HepG2 (cell line): Measurements from ENCODE around the gene VPREB3. TPM values are rescaled to one million over a fixed set of nuclear protein-coding genes. Genes with fewer than 3 reads are reported as not detected.

Experiments
- ATAC-seq: fragments of 200-7000 bp; cut with Tn5 transposase; 3 replicates; pipeline ENCODE4 v1.9.1; 2020; ENCODE audit warnings: mild to moderate bottlenecking, moderate library complexity
- BruUV-seq: library from RNA; stranded (reverse); fragments of 400-500 nt; replicated peaks from 2 replicates; lab custom pipeline; 2021; lab: Mats Ljungman, UMichigan
- CTCF ChIA-PET: fragments of 300-600 bp; formaldehyde crosslinking; extraction: SDS; loops from one replicate; lab custom pipeline; 2021; ENCODE audit warnings: low total read pairs, inconsistent platforms, low intra/inter-chr PET ratio; lab: Yijun Ruan, JAX
- POLR2A ChIA-PET: fragments of 350-600 bp; sonication (Branson Sonifier 250); formaldehyde crosslinking; loops from one replicate; lab custom pipeline; 2020; ENCODE audit warnings: antibody characterized with exemption, inconsistent platforms; lab: Yijun Ruan, JAX
- DNase-seq: peaks from one replicate; pipeline ENCODE4 v3.0.0-alpha.2; 2015; ENCODE audit warnings: low spot score
- FAIRE-seq: peaks from 3 replicates; lab custom pipeline; 2011; peaks lifted over from hg19 to GRCh38; lab: Jason Lieb, UNC
- H2AFZ ChIP-seq: one replicate; pipeline ENCODE4 v1.6.1; 2011; ENCODE audit warnings: low read length, inconsistent platforms
- H3K27ac ChIP-seq: fragments of 300-600 bp; 3 replicates; pipeline ENCODE4 v1.8.0; 2011; ENCODE audit warnings: mixed run types, mild to moderate bottlenecking, mixed read lengths, low read length, inconsistent platforms; ENCODE audit not compliant: insufficient read depth; ENCODE audit errors: extremely low read length
- H3K27me3 ChIP-seq, 2 experiments: fragments of 200-600 bp in 1 of 2; 2 replicates in 1 of 2; 3 replicates in 1 of 2; pipeline versions ENCODE4 v1.6.0 to v1.8.0; 2011; ENCODE audit warnings: low read length in 2 of 2, mild to moderate bottlenecking in 2 of 2, moderate library complexity in 2 of 2, inconsistent platforms in 1 of 2; ENCODE audit not compliant: insufficient read depth in 2 of 2, control insufficient read depth in 1 of 2
- H3K36me3 ChIP-seq, 2 experiments: fragments of 200-600 bp in 1 of 2; replicated peaks in 1 of 2; 2 replicates in 1 of 2; 3 replicates in 1 of 2; pipeline versions ENCODE4 v1.5.1 to v1.8.0; 2011; ENCODE audit warnings: low read length in 2 of 2, inconsistent platforms in 1 of 2; ENCODE audit not compliant: insufficient read depth in 2 of 2, control insufficient read depth in 1 of 2
- H3K4me1 ChIP-seq: 2 replicates; pipeline ENCODE4 v1.5.1; 2012; ENCODE audit warnings: low read length, inconsistent platforms; ENCODE audit not compliant: insufficient read depth
- H3K4me2 ChIP-seq: 2 replicates; pipeline ENCODE4 v1.6.0; 2011; ENCODE audit warnings: low read depth, low read length, inconsistent platforms
- H3K4me3 ChIP-seq, 3 experiments: fragments of 200-600 bp in 1 of 3; sonication (generic), shearing (Covaris generic) in 1 of 3; replicated peaks in 1 of 3; 2 replicates each; pipeline ENCODE4 v1.5.1; 2011 to 2016; ENCODE audit warnings: low read length in 3 of 3, inconsistent platforms in 2 of 3, low read depth in 2 of 3, mild to moderate bottlenecking in 2 of 3, control low read depth in 1 of 3, mixed read lengths in 1 of 3; ENCODE audit not compliant: insufficient read depth in 1 of 3
- H3K79me2 ChIP-seq: one replicate; pipeline ENCODE4 v1.6.1; 2011; ENCODE audit warnings: low read length, inconsistent platforms; ENCODE audit not compliant: insufficient read depth
- H3K9ac ChIP-seq: 2 replicates; pipeline ENCODE4 v1.6.0; 2011; ENCODE audit warnings: mild to moderate bottlenecking, low read depth, low read length, inconsistent platforms; ENCODE audit not compliant: insufficient read depth
- H3K9me3 ChIP-seq: 2 replicates; pipeline ENCODE4 v1.5.1; 2012; ENCODE audit warnings: mild to moderate bottlenecking, low read length
- H4K20me1 ChIP-seq: 2 replicates; pipeline ENCODE4 v1.6.0; 2011; ENCODE audit warnings: inconsistent platforms, mild to moderate bottlenecking, low read length, moderate library complexity; ENCODE audit not compliant: insufficient read depth
- ARNTL ChIP-seq: sonication (generic); formaldehyde crosslinking; IDR thresholded peaks from 2 replicates; pipeline ENCODE4 v1.4.0; 2020; ENCODE audit warnings: mild to moderate bottlenecking, missing genetic modification reagents
- CBX2 ChIP-seq, 2 experiments: fragments of 200-600 bp in 1 of 2; sonication (generic); formaldehyde crosslinking in 1 of 2; IDR thresholded peaks; 2 replicates each; pipeline versions ENCODE4 v1.7.0 to v1.8.1; 2018 to 2022; ENCODE audit warnings: low read depth in 2 of 2, low read length in 1 of 2, mild to moderate bottlenecking in 1 of 2, missing genetic modification reagents in 1 of 2
- CHD4 ChIP-seq: fragments of 200-600 bp; sonication (generic); IDR thresholded peaks from 2 replicates; pipeline ENCODE4 v1.7.0; 2017; ENCODE audit warnings: mild to moderate bottlenecking, low read length, borderline replicate concordance
- FOXA1 ChIP-seq, 2 experiments: fragments of 450-650 bp in 1 of 2; sonication (generic) in 1 of 2; formaldehyde crosslinking in 1 of 2; IDR thresholded peaks; 2 replicates each; pipeline versions ENCODE4 v1.4.0 to v1.6.1; 2016 to 2020; ENCODE audit warnings: missing genetic modification reagents in 1 of 2
- FOXO1 ChIP-seq: sonication (generic); formaldehyde crosslinking; IDR thresholded peaks from 2 replicates; pipeline ENCODE4 v1.4.0; 2020; ENCODE audit warnings: missing genetic modification reagents
- GMEB2 ChIP-seq: IDR thresholded peaks from 2 replicates; pipeline ENCODE4 v1.6.1; 2016; ENCODE audit warnings: missing biosample characterization, missing genetic modification reagents, low read depth
- GPN1 ChIP-seq: sonication (generic); formaldehyde crosslinking; IDR thresholded peaks from 2 replicates; pipeline ENCODE4 v1.5.1; 2020; ENCODE audit warnings: missing genetic modification reagents, borderline replicate concordance
- HIVEP1 ChIP-seq: sonication (generic); formaldehyde crosslinking; IDR thresholded peaks from 2 replicates; pipeline ENCODE4 v1.4.0; 2020; ENCODE audit warnings: mild to moderate bottlenecking, missing genetic modification reagents
- NCOA1 ChIP-seq: sonication (generic); formaldehyde crosslinking; IDR thresholded peaks from 2 replicates; pipeline ENCODE4 v1.9.0; 2021; ENCODE audit warnings: missing genetic modification reagents
- RAD51 ChIP-seq: fragments of 450-650 bp; IDR thresholded peaks from 2 replicates; pipeline ENCODE4 v1.6.1; 2016; ENCODE audit warnings: borderline replicate concordance
- SMYD3 ChIP-seq: sonication (generic); formaldehyde crosslinking; IDR thresholded peaks from 2 replicates; pipeline ENCODE4 v1.8.1; 2023; ENCODE audit warnings: mild to moderate bottlenecking, missing genetic modification reagents
- TEAD3 ChIP-seq: optimal IDR thresholded peaks from 2 replicates; pipeline ENCODE3; 2016; ENCODE audit warnings: borderline replicate concordance
- ZBTB38 ChIP-seq: sonication (generic); formaldehyde crosslinking; IDR thresholded peaks from 2 replicates; pipeline ENCODE4 v1.5.1; 2020; ENCODE audit warnings: mild to moderate bottlenecking, missing genetic modification reagents
- ZFP36L1 ChIP-seq: sonication (generic); formaldehyde crosslinking; IDR thresholded peaks from 2 replicates; pipeline ENCODE4 v1.8.0; 2022; ENCODE audit warnings: mild to moderate bottlenecking, missing genetic modification reagents, moderate library complexity
- ZNF160 ChIP-seq: sonication (generic); formaldehyde crosslinking; IDR thresholded peaks from 2 replicates; pipeline ENCODE4 v1.8.0; 2022; ENCODE audit warnings: mild to moderate bottlenecking, inconsistent platforms, missing genetic modification reagents
- ZNF337 ChIP-seq: sonication (generic); formaldehyde crosslinking; IDR thresholded peaks from 2 replicates; pipeline ENCODE4 v1.5.1; 2020; ENCODE audit warnings: missing genetic modification reagents, low read depth, mild to moderate bottlenecking, borderline replicate concordance
- ZNF460 ChIP-seq: sonication (generic); formaldehyde crosslinking; IDR thresholded peaks from 2 replicates; pipeline ENCODE4 v1.5.1; 2020; ENCODE audit warnings: missing genetic modification reagents, mild to moderate bottlenecking, borderline replicate concordance
- ZNF484 ChIP-seq: sonication (generic); formaldehyde crosslinking; IDR thresholded peaks from 2 replicates; pipeline ENCODE4 v1.5.1; 2020; ENCODE audit warnings: mild to moderate bottlenecking, low read depth, missing genetic modification reagents, borderline replicate concordance
- ZNF619 ChIP-seq: sonication (generic); formaldehyde crosslinking; IDR thresholded peaks from 2 replicates; pipeline ENCODE4 v1.4.0; 2020; ENCODE audit warnings: mild to moderate bottlenecking, missing genetic modification reagents
- WGBS: methylation state at CpG from one replicate; pipeline ENCODE4 v1.1.6; 2017; ENCODE audit warnings: low lambda C conversion rate; 5-methylcytosine and 5-hydroxymethylcytosine counted together
- in situ Hi-C: cut with HindIII; loops from 2 replicates; pipeline ENCODE4 v1.10.0; 2017; ENCODE audit warnings: low pct_unique_long_range_greater_than_20kb; ENCODE audit not compliant: extremely low pct_ligation_motif_present
- intact Hi-C: fragments of 100-400 bp; cut with micrococcal nuclease; formaldehyde crosslinking; loops from one replicate; pipeline ENCODE4 v1.10.0; 2022; ENCODE audit not compliant: unreplicated experiment
- polyA plus RNA-seq, 8 experiments: library from polyadenylated mRNA; depleted of rRNA in 3 of 8; stranded (reverse) in 7 of 8; unstranded in 1 of 8; fragments of >200 nt; fragmentation: Illumina TruSeq in 4 of 8; extraction: Trizol in 4 of 8; gene quantifications; 2 replicates each; pipeline versions ENCODE4 v1.2.1 to v1.2.3, GENCODE V29; 2011 to 2016; ENCODE audit warnings: low read depth in 4 of 8, missing spikeins in 1 of 8, mixed read lengths in 1 of 8; ENCODE audit not compliant: insufficient read depth in 1 of 8
- total RNA-seq, 5 experiments: library from RNA; depleted of rRNA; stranded (reverse); fragments of >200 nt; fragmentation: Illumina TruSeq; extraction: Trizol; gene quantifications; 2 replicates each; pipeline ENCODE4 v1.2.3, GENCODE V29; 2016; ENCODE audit warnings: low read depth in 1 of 5

Gene VPREB3
- total and polyA plus RNA-seq, 2 of the 13 experiments (the other 11 are each of a cell fraction or from before 2014, with no cell fraction given): 0.22 TPM; not detected in 1

GRCh38 chr22:23716811-23717801 lies 37.1 kb downstream of the VPREB3 start (continued):
- TF ChIP-seq CBX2 (IDR thresholded peaks at IDR 0.05; ENCODE audit: low read depth, low read length) (no peak), CBX2 (CRISPR knock-in tag; IDR thresholded peaks at IDR 0.05; ENCODE audit: low read depth) (0 out of 2 replicates have a peak, but pooled peaks have one; percentile 23), TEAD3 (CRISPR knock-in tag) (peak; percentile 43), ZFP36L1 (CRISPR knock-in tag) (peak; percentile 69; the same call in 1 of the 2 replicates), GPN1 (CRISPR knock-in tag) (no peak), NCOA1 (CRISPR knock-in tag) (0 out of 2 replicates have a peak, but pooled peaks have one; percentile 9), ARNTL (CRISPR knock-in tag) (peak; percentile 66; the same call in 1 of the 2 replicates)
- TF ChIP-seq, all 625 proteins: peak for 301

- in situ Hi-C loops (no loop called here), intact Hi-C loops (no loop called here)
- CTCF ChIA-PET: no interaction called here
Observed at GRCh38 chr22:23715806-23716375, 38.3 kb downstream of the VPREB3 start.

More at GRCh38 chr22:23715806-23716375, 38.3 kb downstream of the VPREB3 start:
- no TSS peak for BruUV-seq
- WGBS: 81% methylated on average over 18 of the region's 18 CpGs
- FAIRE-seq: no peak
- H3K79me2 ChIP-seq: peaks cover 6% of the 10 kb centered on the region
- H4K20me1 ChIP-seq: no peaks in the 10 kb centered on the region
- H3K9me3 ChIP-seq: no peaks in the 10 kb centered on the region
- H3K36me3 ChIP-seq: peaks cover 2 to 24% of the 10 kb centered on the region in 2 experiments; a peak in 4 of 5 replicates
- TF ChIP-seq ZNF337 (CRISPR knock-in tag) (no peak), SMYD3 (CRISPR knock-in tag) (no peak), ZBTB38 (0 out of 2 replicates have a peak, but pooled peaks have one; percentile 16), ZNF460 (no peak), ZNF619 (CRISPR knock-in tag) (no peak), RAD51 (no peak), ZNF160 (CRISPR knock-in tag) (no peak), GMEB2 (CRISPR knock-in tag) (no peak), FOXO1 (CRISPR knock-in tag) (0 out of 2 replicates have a peak, but pooled peaks have one; percentile 18), FOXA1 (IDR thresholded peaks at IDR 0.05) (no peak), FOXA1 (CRISPR knock-in tag; IDR thresholded peaks at IDR 0.05) (no peak), ZNF484 (no peak), CHD4 (no peak), HIVEP1 (CRISPR knock-in tag) (no peak)
- H3K27ac ChIP-seq: no peak overlapping the region
- peak overlapping the region; percentile 83 for H3K4me2 ChIP-seq
- ATAC-seq: no peak
- POLR2A ChIA-PET: interaction anchor here (1.6 kb wide), 1 partner anchor 142 kb away, joined by 5 read pairs; the partner anchor contains the start of gene SLC2A11
- H3K4me1 ChIP-seq: peaks cover 24% of the 10 kb centered on the region
- H3K9ac ChIP-seq: peak overlapping the region; percentile 75
- no peaks in the 10 kb centered on the region for H3K27me3 ChIP-seq
- no peak overlapping the region for H2AFZ ChIP-seq
- peak overlapping the region; percentile 24 to 94 (median 86); a peak in 5 of 6 replicates for H3K4me3 ChIP-seq
- DNase-seq: no peak
